ENCODE measurements around the gene COL25A1. TPM values are rescaled to one million over a fixed set of nuclear protein-coding genes. Genes with fewer than 3 reads are reported as not detected.
A peak's percentile ranks its signal among the peaks of the same experiment; 100 is the strongest.

The COL25A1 gene
- total RNA-seq, 1 donor from 2014 or later: 0.35 TPM

DNA sequence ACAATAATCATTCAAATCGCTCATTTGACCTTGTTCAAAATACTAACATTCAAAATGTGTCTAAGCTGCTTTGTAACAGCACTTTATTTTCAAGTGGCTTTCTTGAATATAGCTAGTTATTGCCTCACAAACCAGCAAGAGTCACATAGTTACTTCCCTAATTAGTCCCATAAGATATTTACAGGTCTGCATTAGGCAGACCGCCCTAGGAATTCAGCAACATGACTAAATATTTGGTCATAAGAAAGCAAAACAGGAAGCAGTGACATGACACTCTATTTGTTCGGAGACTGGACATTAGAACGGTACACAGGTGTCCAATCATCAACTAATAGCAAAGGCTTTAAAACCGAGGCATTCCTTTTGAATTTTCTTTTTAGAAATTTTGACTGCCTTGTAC, 262.0 kb downstream of the COL25A1 start:
- H3K27ac ChIP-seq: no peak overlapping the region
- no peak for TF ChIP-seq CTCF (IDR thresholded peaks at IDR 0.05)
- no peaks in the 10 kb centered on the region for H3K27me3 ChIP-seq (ENCODE audit: low read depth)
- H3K4me1 ChIP-seq: no peaks in the 10 kb centered on the region
- DNase-seq (no peak), ATAC-seq (peak in 1 of 2 donors; percentile 35)
- no peaks in the 10 kb centered on the region for H3K9me3 ChIP-seq
- intact Hi-C loops (cut with DNase I): no loop called here
- H3K36me3 ChIP-seq: no peaks in the 10 kb centered on the region
- H3K4me3 ChIP-seq: no peak overlapping the region

DNA sequence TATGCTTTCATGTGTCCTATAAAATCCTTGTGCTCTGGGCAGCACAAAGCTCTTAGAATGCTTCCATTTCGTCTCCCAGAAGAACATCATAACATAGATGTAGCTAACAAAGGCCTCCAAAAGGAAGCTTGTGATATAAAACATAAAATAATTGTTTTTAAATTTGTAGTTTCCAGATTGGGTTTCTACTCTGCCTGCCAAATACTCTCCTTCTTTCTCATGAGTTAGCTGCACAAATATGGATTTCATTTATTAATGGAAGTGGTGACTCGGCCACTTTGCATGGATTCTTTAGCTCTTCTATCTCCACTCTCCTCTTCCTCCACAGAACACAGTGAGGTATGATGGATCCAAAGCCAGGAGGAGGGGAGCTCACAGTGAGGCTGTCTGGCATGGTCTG, 265.4 kb downstream of the COL25A1 start:
- intact Hi-C loops (cut with DNase I): no loop called here
- TF ChIP-seq CTCF (IDR thresholded peaks at IDR 0.05): no peak

DNA sequence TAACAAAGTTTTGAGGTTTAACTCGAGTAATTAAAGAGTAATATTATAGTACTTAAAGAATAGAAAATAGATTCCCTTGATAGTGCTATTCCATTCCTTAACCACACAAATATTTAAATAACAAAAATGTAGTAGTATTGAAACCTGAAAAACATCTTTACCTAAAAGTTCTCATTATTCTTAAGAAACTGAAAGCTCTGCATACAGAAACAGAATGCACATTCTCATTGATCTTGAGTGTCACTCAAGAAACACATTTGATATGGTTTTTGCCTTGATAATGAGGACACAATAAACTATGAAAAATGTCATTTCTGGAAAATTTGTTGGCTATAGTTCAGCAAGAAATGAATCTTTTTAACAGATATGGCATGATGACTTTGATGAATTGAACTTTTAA, 268.5 kb downstream of the COL25A1 start:
- ATAC-seq (no peak), DNase-seq (no peak)
- H3K27ac ChIP-seq: no peak overlapping the region
- intact Hi-C loops (cut with DNase I): no loop called here
- TF ChIP-seq CTCF (IDR thresholded peaks at IDR 0.05): no peak
- no peaks in the 10 kb centered on the region for H3K36me3 ChIP-seq
- no peaks in the 10 kb centered on the region for H3K27me3 ChIP-seq (ENCODE audit: low read depth)
- H3K9me3 ChIP-seq: no peaks in the 10 kb centered on the region
- no peak overlapping the region for H3K4me3 ChIP-seq
- no peaks in the 10 kb centered on the region for H3K4me1 ChIP-seq

More for the DNA sequence above, 265.4 kb downstream of the COL25A1 start:
- DNase-seq (no peak), ATAC-seq (no peak)
- Histone ChIP-seq H3K4me1 (no peaks in the 10 kb centered on the region), H3K4me3 (no peak overlapping the region), H3K9me3 (no peaks in the 10 kb centered on the region), H3K27ac (no peak overlapping the region), H3K27me3 (ENCODE audit: low read depth) (no peaks in the 10 kb centered on the region), H3K36me3 (no peaks in the 10 kb centered on the region)

DNA sequence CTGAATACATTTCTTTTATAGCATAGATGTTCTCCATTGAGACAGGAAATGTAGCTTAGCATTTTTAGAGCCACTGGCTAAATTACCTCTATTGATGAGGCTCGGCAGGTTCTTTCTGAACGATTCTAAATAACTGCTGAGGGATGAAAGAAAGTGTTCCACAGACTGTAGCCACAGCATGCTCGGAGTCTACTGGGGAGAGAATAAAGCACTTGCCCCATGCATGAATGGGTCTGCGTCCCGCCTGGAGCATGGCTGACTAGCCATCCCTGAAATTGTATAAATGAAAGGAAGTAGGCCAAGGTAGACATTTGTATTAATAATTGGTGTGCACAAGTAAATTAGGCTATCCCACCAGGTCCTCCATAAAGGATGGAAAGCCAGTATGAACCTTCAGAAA, 269.8 kb downstream of the COL25A1 start:
- Histone ChIP-seq H3K27ac (no peak overlapping the region), H3K4me3 (no peak overlapping the region), H3K27me3 (ENCODE audit: low read depth) (no peaks in the 10 kb centered on the region), H3K36me3 (no peaks in the 10 kb centered on the region), H3K9me3 (no peaks in the 10 kb centered on the region), H3K4me1 (no peaks in the 10 kb centered on the region)
- intact Hi-C loops (cut with DNase I): no loop called here
- no peak for ATAC-seq
- TF ChIP-seq CTCF (IDR thresholded peaks at IDR 0.05): no peak
- no peak for DNase-seq

DNA sequence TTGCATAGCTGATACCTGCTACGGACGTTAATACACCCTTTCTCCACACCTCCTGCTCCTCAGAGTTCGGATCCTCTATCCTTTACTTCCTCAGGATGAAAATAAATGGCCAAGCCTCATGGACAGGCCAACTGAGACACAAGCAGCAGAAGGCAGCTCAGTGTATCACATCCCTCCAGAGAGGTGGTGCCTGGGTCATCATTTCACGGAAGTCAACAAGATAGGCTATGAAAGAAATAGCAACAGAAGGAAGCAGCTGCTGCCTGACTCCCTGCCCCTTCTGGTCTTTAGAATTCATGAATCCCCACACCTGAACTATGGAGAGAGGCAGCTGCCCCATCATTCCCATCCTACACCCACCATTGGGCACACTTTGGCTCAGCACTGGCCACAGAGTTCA, 272.5 kb downstream of the COL25A1 start:
- ATAC-seq (no peak), DNase-seq (no peak)
- H3K27ac ChIP-seq: no peak overlapping the region
- no peak for TF ChIP-seq CTCF (IDR thresholded peaks at IDR 0.05)
- H3K4me3 ChIP-seq: no peak overlapping the region
- H3K27me3 ChIP-seq (ENCODE audit: low read depth): no peaks in the 10 kb centered on the region
- intact Hi-C loops (cut with DNase I): no loop called here
- H3K4me1 ChIP-seq: no peaks in the 10 kb centered on the region
- H3K36me3 ChIP-seq: no peaks in the 10 kb centered on the region
- H3K9me3 ChIP-seq: no peaks in the 10 kb centered on the region

DNA sequence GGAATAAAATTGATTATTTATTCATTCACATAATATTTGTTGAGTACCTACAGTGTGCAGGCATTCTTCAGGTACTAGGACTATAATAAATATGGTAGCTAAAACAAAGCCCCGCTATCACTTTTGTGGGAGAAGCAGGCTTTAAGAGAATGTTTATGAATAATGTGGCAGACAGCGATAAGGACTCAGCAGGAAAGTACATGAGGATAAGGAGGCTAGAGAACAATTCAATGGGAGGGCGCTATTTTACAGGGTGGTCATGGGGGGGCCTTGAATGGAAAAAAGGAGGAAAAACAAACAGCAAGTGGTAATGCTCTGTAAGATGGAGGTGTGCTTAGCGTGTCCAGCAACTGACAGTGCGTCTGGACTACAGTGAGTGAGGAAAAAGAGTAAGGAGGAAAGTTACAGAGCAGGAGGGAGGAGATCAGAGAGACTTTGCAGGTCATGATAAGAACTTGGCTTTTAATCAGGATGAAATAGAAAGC, 275.4 kb downstream of the COL25A1 start:
- Histone ChIP-seq H3K27ac (no peak overlapping the region), H3K27me3 (ENCODE audit: low read depth) (no peaks in the 10 kb centered on the region), H3K36me3 (no peaks in the 10 kb centered on the region), H3K4me3 (no peak overlapping the region), H3K4me1 (no peaks in the 10 kb centered on the region), H3K9me3 (no peaks in the 10 kb centered on the region)
- no peak for DNase-seq
- intact Hi-C loops (cut with DNase I): no loop called here
- ATAC-seq: no peak
- no peak for TF ChIP-seq CTCF (IDR thresholded peaks at IDR 0.05)
